Body of pancreas (tissue), 4 donors: Measurements from ENCODE around the gene CRIM1.

ENCODE experiments used
- CTCF ChIP-seq, 7 experiments: fragments of 450-650 bp in 4 of 7; fragments of 200-600 bp in 3 of 7; sonication (generic) in 3 of 7; IDR thresholded peaks; one replicate each; pipeline ENCODE4 v1.5.1; 2016 to 2019; ENCODE audit warnings: antibody characterized with exemption in 7 of 7
- POLR2A ChIP-seq, 3 donors: fragments of 450-650 bp; IDR thresholded peaks; one replicate each; pipeline ENCODE4 v1.6.1; 2016; ENCODE audit warnings: antibody characterized with exemption in 3 of 3, mild to moderate bottlenecking in 2 of 3

GRCh38 chr2:36462311-36462935, 106.8 kb downstream of the CRIM1 start:
- TF ChIP-seq CTCF (IDR thresholded peaks at IDR 0.05) = no peak
- TF ChIP-seq POLR2A (IDR thresholded peaks at IDR 0.05) = no peak
